ENCODE results near the gene TIGIT. TPM values are rescaled to one million over a fixed set of nuclear protein-coding genes. Genes with fewer than 3 reads are reported as not detected.

Gene TIGIT
- total and polyA plus RNA-seq, 10 of the 15 experiments (the other 5 are each of a cell fraction or from before 2014, with no cell fraction given): 0.08 to 4.7 (median 0.94) TPM

GRCh38 chr3:114308830-114309229 is 15.0 kb downstream of the TIGIT start (continued):
- no peak for TF ChIP-seq TCF7 (IDR thresholded peaks at IDR 0.05; ENCODE audit: borderline replicate concordance)
- TF ChIP-seq ZBTB33 (IDR thresholded peaks at IDR 0.05): no peak
- TF ChIP-seq RB1 (IDR thresholded peaks at IDR 0.05; ENCODE audit: borderline replicate concordance): no peak
- TF ChIP-seq IKZF2 (IDR thresholded peaks at IDR 0.05): peak; percentile 45 to 46
- TF ChIP-seq SKIL (IDR thresholded peaks at IDR 0.05; ENCODE audit: low read depth, poor library complexity, severe bottlenecking): no peak
- no peak for TF ChIP-seq CUX1 (IDR thresholded peaks at IDR 0.05; ENCODE audit: insufficient replicate concordance, low read depth, low read length)
- 0 out of 2 replicates have a peak, but pooled peaks have one; percentile 11 for TF ChIP-seq SMC3 (IDR thresholded peaks at IDR 0.05; ENCODE audit: borderline replicate concordance, low read length)
- TF ChIP-seq STAT1 (conservative IDR thresholded peaks at IDR 0.05): no peak
- peak; percentile 64 for TF ChIP-seq RUNX3 (IDR thresholded peaks at IDR 0.05; ENCODE audit: low read length)
- no peak for TF ChIP-seq USF2 (IDR thresholded peaks at IDR 0.05; ENCODE audit: borderline replicate concordance, low read depth, low read length)
- no peak for TF ChIP-seq IRF3 (IDR thresholded peaks at IDR 0.05)
- TF ChIP-seq ZZZ3 (IDR thresholded peaks at IDR 0.05; ENCODE audit: control insufficient read depth, insufficient read length, low read depth): no peak
- peak; percentile 31 for TF ChIP-seq IKZF1 (conservative IDR thresholded peaks at IDR 0.05)
- TF ChIP-seq MLLT1 (IDR thresholded peaks at IDR 0.05): no peak
- TF ChIP-seq CHD4 (IDR thresholded peaks at IDR 0.05): no peak
- TF ChIP-seq IRF4 (IDR thresholded peaks at IDR 0.05; ENCODE audit: low read depth, low read length): no peak

Data from GM12878 (cell line).